BJ (cell line): Measurements from ENCODE around the gene GSG1L. TPM values are rescaled to one million over a fixed set of nuclear protein-coding genes. Genes with fewer than 3 reads are reported as not detected.

Source experiments
- CTCF ChIA-PET: fragments of 350-600 bp; formaldehyde crosslinking; extraction: SDS; loops from one replicate; lab custom pipeline; 2021; ENCODE audit warnings: antibody characterized with exemption, inconsistent platforms; lab: Yijun Ruan, JAX
- POLR2A ChIA-PET: fragments of 300-600 bp; sonication (Branson Sonifier 250); formaldehyde crosslinking; extraction: SDS; loops from one replicate; lab custom pipeline; 2021; ENCODE audit warnings: antibody characterized with exemption; lab: Charles Lee
- DNase-seq: peaks from one replicate; pipeline ENCODE4 v3.0.0-alpha.2; 2011; ENCODE audit warnings: low read depth
- H3K27me3 ChIP-seq: 2 replicates; pipeline ENCODE4 v1.6.0; 2011; ENCODE audit warnings: low read length; ENCODE audit not compliant: control insufficient read depth, insufficient read depth
- H3K36me3 ChIP-seq: 2 replicates; pipeline ENCODE4 v1.5.1; 2011; ENCODE audit warnings: low read length; ENCODE audit not compliant: control insufficient read depth, insufficient read depth
- H3K4me3 ChIP-seq: 2 replicates; pipeline ENCODE4 v1.5.1; 2011; ENCODE audit warnings: low read depth, mild to moderate bottlenecking, control low read depth, low read length
- polyA plus RNA-seq: library from polyadenylated mRNA; depleted of rRNA; stranded (reverse); fragments of >200 nt; gene quantifications from 2 replicates; pipeline ENCODE4 v1.2.3, GENCODE V29; 2011
- TF ChIP-seq, protein P1 (sequence below): IDR thresholded peaks from 2 replicates; pipeline ENCODE4 v1.5.1; 2011; ENCODE audit warnings: low read depth, mild to moderate bottlenecking, control low read depth, inconsistent platforms, low read length, moderate library complexity; ENCODE audit not compliant: insufficient read depth

Gene GSG1L
- polyA plus RNA-seq, 1 experiment: not detected

DNA sequence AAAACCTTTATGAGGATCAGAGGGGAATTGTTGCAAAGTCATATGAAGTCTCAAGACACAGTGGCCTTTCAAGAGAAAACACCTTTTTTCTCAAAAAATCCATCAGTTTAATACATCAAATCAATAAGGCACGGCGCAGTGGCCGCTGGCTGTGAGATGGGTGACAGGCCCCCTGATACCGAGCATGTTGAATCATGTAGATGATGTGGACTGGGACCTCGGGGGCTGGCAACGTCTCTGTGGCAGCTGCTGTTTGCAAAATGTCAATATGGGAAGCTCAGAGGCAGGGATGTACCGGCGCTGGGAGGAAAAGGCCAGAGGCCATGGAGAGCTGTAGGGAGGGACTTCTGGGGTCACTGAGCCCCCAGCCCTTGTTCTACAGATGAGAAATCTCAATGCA, 169.1 kb downstream of the GSG1L start:
- ChIA-PET POLR2A (no interaction called here), CTCF (interaction anchor here (0.9 kb wide), 1 partner anchor 27 kb away, joined by 5 read pairs; no protein-coding TSS in a partner anchor)
- DNase-seq: no peak
- Histone ChIP-seq H3K4me3 (no peak overlapping the region), H3K27me3 (peaks cover 6% of the 10 kb centered on the region; the same call in 1 of the 2 replicates), H3K36me3 (no peaks in the 10 kb centered on the region)
- TF ChIP-seq, protein P1, sequence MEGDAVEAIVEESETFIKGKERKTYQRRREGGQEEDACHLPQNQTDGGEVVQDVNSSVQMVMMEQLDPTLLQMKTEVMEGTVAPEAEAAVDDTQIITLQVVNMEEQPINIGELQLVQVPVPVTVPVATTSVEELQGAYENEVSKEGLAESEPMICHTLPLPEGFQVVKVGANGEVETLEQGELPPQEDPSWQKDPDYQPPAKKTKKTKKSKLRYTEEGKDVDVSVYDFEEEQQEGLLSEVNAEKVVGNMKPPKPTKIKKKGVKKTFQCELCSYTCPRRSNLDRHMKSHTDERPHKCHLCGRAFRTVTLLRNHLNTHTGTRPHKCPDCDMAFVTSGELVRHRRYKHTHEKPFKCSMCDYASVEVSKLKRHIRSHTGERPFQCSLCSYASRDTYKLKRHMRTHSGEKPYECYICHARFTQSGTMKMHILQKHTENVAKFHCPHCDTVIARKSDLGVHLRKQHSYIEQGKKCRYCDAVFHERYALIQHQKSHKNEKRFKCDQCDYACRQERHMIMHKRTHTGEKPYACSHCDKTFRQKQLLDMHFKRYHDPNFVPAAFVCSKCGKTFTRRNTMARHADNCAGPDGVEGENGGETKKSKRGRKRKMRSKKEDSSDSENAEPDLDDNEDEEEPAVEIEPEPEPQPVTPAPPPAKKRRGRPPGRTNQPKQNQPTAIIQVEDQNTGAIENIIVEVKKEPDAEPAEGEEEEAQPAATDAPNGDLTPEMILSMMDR: no peak

DNA sequence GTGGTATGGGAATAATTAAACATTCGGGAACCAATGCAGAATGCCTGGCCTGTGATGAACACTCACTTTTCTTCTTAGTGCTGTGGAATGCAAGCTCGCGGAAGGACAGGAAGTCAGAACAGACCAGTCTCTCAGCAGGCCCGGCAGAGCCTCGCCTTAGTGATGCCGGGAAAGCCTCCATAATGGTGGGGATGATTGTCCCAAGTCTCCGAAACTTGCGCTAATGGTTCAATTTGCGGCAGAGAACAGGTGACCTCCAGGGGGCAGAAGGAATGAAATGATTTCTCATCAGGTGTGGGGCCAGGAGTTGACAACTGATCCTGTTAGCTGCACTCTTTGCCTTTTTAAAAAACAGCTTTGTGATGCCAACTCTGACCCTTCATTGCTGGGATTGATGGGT, 170.6 kb downstream of the GSG1L start:
- peaks cover 6% of the 10 kb centered on the region; the same call in 1 of the 2 replicates for H3K27me3 ChIP-seq
- ChIA-PET POLR2A (no interaction called here), CTCF (interaction anchor here (0.6 to 1.9 kb wide), 2 partner anchors 178 to 330 kb away, joined by 3 to 6 read pairs; no protein-coding TSS in a partner anchor)
- TF ChIP-seq, protein P1: peak; percentile 14; the same call in 1 of the 2 replicates
- no peak overlapping the region for H3K4me3 ChIP-seq
- no peaks in the 10 kb centered on the region for H3K36me3 ChIP-seq
- DNase-seq: no peak

DNA sequence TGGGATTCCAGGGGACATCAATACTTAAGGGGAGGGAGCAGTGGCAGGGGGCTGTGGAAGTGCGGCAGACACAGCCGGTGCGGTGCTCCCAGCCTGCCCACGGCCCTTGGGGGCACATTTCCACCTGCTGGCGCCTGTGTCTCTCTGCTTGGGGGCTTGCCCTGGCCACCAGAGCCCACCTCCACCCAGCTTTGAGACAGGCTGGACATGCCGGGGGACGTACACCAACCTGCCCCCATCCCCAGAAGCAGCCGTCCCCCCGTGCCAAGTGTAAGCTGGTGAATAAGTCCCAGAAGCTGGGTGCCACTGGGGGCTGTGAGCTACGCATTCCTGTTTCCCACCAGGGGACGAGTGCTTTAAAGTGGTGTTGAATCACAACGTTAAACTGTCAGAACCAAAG, 172.6 kb downstream of the GSG1L start:
- CTCF ChIA-PET: no interaction called here
- POLR2A ChIA-PET: no interaction called here
- Histone ChIP-seq H3K4me3 (no peak overlapping the region), H3K36me3 (no peaks in the 10 kb centered on the region), H3K27me3 (peaks cover 5% of the 10 kb centered on the region; the same call in 1 of the 2 replicates)
- no peak for DNase-seq
- TF ChIP-seq, protein P1: no peak

DNA sequence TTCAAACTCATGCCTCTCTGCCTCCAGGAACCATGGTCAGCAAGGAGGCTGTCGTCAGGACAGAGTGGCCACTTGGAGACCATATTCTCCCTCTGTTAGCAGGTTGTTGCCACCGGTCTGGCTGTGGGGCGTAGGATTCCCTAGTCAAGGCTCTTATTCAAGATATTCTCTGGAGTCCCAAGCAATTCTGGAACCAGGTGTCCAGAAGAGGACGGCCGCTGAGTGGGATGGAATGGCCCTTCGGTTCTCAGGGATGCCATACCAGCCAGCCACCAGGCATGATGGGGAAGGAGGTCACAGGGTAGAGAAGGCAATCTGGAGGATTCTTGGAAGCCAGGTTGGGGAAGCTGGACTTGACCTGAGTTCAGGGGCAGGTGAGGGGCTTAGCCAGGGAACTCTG, 173.5 kb downstream of the GSG1L start:
- ChIA-PET POLR2A (no interaction called here), CTCF (interaction anchor here (0.6 kb wide), 1 partner anchor 36 kb away, joined by 3 read pairs; no protein-coding TSS in a partner anchor)

DNA sequence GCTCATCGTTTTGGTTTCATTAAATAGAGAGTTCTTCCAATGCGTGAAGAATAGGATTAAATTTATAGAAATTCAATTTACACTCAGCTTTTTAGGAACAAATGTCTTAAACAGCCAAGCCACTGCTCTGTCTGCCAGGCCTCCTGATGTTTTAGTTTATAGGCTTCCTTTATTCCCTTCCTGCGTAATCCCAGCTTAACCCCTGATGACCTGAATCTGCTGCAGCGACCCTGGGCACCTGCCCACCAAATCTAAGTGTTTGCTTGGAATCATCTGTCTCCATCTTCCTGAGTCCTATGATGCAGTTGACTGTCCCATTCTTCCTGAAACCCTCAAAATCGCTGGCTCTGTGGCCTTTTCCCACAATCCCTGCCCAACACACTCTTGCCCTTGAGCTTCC, 179.9 kb downstream of the GSG1L start:
- ChIA-PET CTCF (interaction anchor here (0.8 to 1.8 kb wide), 2 partner anchors 16 to 32 kb away, joined by 3 to 6 read pairs; no protein-coding TSS in a partner anchor), POLR2A (no interaction called here)
- no peak for DNase-seq
- Histone ChIP-seq H3K36me3 (no peaks in the 10 kb centered on the region), H3K27me3 (peaks cover 2% of the 10 kb centered on the region; the same call in 1 of the 2 replicates), H3K4me3 (no peak overlapping the region)
- TF ChIP-seq, protein P1: no peak

More for the DNA sequence above, 173.5 kb downstream of the GSG1L start:
- peaks cover 5% of the 10 kb centered on the region; the same call in 1 of the 2 replicates for H3K27me3 ChIP-seq
- TF ChIP-seq, protein P1: no peak
- DNase-seq: no peak
- H3K4me3 ChIP-seq: no peak overlapping the region
- no peaks in the 10 kb centered on the region for H3K36me3 ChIP-seq
